ENCODE data around the gene FOXD1.

DNA sequence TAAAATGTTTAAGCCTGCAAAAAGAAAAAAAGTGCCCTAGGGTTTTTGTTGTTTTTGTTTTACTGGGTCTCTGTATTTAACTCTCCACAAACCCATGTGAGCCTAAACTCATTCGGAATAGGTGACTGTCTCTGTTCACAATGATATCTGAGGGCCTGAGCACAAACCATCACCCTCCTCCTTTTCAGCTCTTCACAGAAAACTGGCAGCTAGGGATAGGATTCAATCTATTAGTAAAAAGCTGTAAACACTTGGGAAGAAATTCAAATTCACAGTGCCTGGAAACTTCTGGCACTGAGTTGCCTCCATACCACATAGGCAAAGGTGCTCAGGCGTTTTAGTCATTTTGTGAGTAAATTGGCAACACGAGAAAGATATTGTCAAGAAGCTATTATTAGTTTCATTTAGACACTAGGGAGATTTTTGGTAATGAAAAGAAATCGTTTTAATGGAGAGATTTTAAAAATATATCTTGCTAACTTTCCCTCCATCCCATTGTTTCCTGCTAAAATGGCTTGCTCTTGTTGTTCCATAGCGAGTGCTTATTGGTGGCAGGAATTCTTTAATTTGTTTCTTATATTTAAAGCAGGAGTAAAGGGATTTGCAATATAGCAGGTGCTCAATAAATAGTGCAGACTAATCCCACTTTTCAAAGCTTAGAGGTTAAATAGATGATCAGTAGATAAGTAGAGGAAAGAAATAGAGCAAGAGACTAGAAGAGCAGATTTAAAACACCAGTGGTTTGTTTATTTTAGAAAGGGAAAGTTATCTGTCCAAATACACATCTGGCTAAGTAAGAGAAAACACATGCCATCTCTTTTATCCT, 9.7 kb downstream of the FOXD1 start:
- TF ChIP-seq, protein P1, sequence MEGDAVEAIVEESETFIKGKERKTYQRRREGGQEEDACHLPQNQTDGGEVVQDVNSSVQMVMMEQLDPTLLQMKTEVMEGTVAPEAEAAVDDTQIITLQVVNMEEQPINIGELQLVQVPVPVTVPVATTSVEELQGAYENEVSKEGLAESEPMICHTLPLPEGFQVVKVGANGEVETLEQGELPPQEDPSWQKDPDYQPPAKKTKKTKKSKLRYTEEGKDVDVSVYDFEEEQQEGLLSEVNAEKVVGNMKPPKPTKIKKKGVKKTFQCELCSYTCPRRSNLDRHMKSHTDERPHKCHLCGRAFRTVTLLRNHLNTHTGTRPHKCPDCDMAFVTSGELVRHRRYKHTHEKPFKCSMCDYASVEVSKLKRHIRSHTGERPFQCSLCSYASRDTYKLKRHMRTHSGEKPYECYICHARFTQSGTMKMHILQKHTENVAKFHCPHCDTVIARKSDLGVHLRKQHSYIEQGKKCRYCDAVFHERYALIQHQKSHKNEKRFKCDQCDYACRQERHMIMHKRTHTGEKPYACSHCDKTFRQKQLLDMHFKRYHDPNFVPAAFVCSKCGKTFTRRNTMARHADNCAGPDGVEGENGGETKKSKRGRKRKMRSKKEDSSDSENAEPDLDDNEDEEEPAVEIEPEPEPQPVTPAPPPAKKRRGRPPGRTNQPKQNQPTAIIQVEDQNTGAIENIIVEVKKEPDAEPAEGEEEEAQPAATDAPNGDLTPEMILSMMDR (IDR thresholded peaks at IDR 0.05) = no peak
- TF ChIP-seq POLR2A (IDR thresholded peaks at IDR 0.05) = no peak

Measured in body of pancreas (tissue), 4 donors.